Kidney (tissue), 14 donors: Measurements from ENCODE around the gene MIDN. TPM values are rescaled to one million over a fixed set of nuclear protein-coding genes. Genes with fewer than 3 reads are reported as not detected.

Experiments
- DNase-seq, 5 donors: peaks; one replicate each; pipeline ENCODE4 v3.0.0-alpha.2; 2013 to 2020
- FAIRE-seq: peaks from 2 replicates; lab custom pipeline; 2012; peaks lifted over from hg19 to GRCh38; lab: Jason Lieb, UNC
- H3K27ac ChIP-seq, 2 donors: one replicate each; pipeline ENCODE4 v1.7.0; 2013; ENCODE audit warnings: low read depth in 2 of 2, low read length in 2 of 2, inconsistent platforms in 1 of 2
- H3K27me3 ChIP-seq: one replicate; pipeline ENCODE4 v1.7.1; 2013; ENCODE audit warnings: low read length, inconsistent platforms; ENCODE audit not compliant: control insufficient read depth, insufficient read depth
- H3K36me3 ChIP-seq, 3 donors: one replicate each; pipeline versions ENCODE4 v1.7.0 to v1.7.1; 2013; ENCODE audit warnings: low read length in 3 of 3, control low read depth in 1 of 3, inconsistent platforms in 1 of 3; ENCODE audit not compliant: insufficient read depth in 3 of 3, control insufficient read depth in 2 of 3
- H3K4me1 ChIP-seq, 3 donors: one replicate each; pipeline versions ENCODE4 v1.7.0 to v1.7.1; 2013; ENCODE audit warnings: low read length in 3 of 3, inconsistent platforms in 1 of 3, low read depth in 1 of 3; ENCODE audit not compliant: control insufficient read depth in 2 of 3, insufficient read depth in 2 of 3
- H3K4me3 ChIP-seq, 3 donors: one replicate each; pipeline versions ENCODE4 v1.7.0 to v1.8.1; 2013; ENCODE audit warnings: low read length in 3 of 3, control low read depth in 1 of 3, inconsistent platforms in 1 of 3
- H3K9ac ChIP-seq, 3 donors: one replicate each; pipeline versions ENCODE4 v1.7.0 to v1.7.1; 2013; ENCODE audit warnings: low read length in 3 of 3, control low read depth in 1 of 3, inconsistent platforms in 1 of 3
- H3K9me3 ChIP-seq, 3 donors: one replicate each; pipeline versions ENCODE4 v1.7.0 to v1.7.1; 2013; ENCODE audit warnings: low read length in 3 of 3, control low read depth in 1 of 3, inconsistent platforms in 1 of 3; ENCODE audit not compliant: control insufficient read depth in 2 of 3, insufficient read depth in 1 of 3
- intact Hi-C: fragments of 100-400 bp; cut with DNase I; formaldehyde crosslinking; loops from one replicate; pipeline ENCODE4 v1.11.1; 2022
- polyA plus RNA-seq: library from polyadenylated mRNA; stranded (reverse); fragments of 350-450 nt; fragmentation: Illumina TruSeq; extraction: RNeasy Lipid Tissue Mini Kit (QIAGEN cat#74804); gene quantifications from one replicate; pipeline ENCODE4 v1.2.3, GENCODE V29; 2014; ENCODE audit warnings: low read depth, low replicate concordance; ENCODE audit not compliant: insufficient read depth
- total RNA-seq: library from RNA; stranded (reverse); fragmentation: NEBNext Ultra II Directional; extraction: Animal tissue kit (Norgen Biotek cat#: 25700); gene quantifications from one replicate; pipeline ENCODE4 v1.2.1, GENCODE V29; 2021
- TF ChIP-seq, protein P1 (sequence below): IDR thresholded peaks from 3 replicates; pipeline ENCODE4 v1.5.1; 2012; ENCODE audit warnings: mild to moderate bottlenecking, moderate library complexity, borderline replicate concordance; ENCODE audit not compliant: insufficient read depth; ENCODE audit errors: extremely low read depth
- donor health status: control.
- donor health status: control.
- donor health status: control.
- donor health status: control.
- donor health status: control.
- donor health status: DM: yes; HTN: yes; CAD: no.
- donor health status: Normal renal cell carcinoma (clear cell type).

The MIDN gene
- total and polyA plus RNA-seq, 2 donors from 2014 or later: 21.3 to 205 TPM

DNA sequence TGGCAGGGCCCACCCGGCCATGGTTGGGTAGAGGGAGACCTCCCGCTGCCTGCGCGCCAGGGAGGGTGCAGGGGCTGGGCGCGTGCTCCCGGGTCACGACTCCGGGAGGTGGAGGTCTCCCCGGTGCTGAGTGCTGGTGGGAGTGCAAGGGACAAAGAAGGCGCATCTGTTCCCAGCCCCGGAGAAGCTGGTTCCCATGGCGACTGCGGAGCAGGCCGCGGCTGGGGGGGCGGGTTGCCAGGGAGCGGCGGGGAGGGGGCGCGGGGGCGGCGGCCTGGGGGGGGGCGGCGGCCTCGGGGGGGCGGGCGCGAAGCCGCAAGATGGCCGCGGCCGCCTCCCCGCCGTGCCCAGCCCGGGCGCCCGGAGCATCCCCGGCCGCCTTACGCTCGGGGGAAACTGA, 11.8 kb upstream of the MIDN start:
- FAIRE-seq: no peak

DNA sequence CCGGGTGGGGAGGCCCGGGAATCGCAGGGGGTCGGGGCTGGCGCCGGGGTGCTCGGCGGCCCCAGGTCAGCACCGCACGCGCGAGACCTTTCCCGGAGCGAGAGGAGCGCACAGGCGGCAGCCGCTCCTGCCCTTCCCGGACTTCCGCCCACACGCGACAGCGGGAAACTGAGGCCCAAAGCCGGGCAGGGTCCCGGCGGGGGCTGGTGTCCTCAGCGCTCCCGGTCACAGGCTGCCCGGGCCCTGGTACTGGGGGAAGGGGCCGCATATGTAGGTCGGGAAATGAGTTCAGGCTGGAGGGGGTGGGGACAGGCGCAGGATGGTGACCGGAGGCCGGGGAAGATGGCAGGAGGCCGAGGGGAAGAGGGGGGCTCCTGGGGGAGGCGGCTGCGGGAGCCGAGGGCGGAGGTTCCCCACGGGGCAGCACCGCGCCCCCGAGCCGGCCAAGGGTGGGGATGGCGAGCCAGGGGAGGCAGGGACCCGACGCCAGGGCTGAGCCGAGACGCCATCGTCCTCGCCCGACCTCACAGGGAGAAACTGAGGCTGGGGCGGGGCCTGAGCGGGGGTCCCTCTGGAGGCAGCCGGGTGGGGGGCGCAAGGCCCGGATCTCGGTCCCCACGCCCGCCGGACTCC, 11.2 kb upstream of the MIDN start:
- Histone ChIP-seq H3K9me3 (no peaks in the 10 kb centered on the region), H3K27ac (no peak overlapping the region), H3K4me1 (peaks cover 0 to 20% (median 6%) of the 10 kb centered on the region in 3 donors), H3K4me3 (peak overlapping the region in 1 of 3 donors; percentile 43), H3K27me3 (no peaks in the 10 kb centered on the region), H3K9ac (peak overlapping the region in 1 of 3 donors; percentile 26), H3K36me3 (no peaks in the 10 kb centered on the region)
- intact Hi-C loops: no loop called here
- FAIRE-seq (no peak), DNase-seq (peak in 3 of 5 donors; percentile 63 to 87 (median 75))
- TF ChIP-seq, protein P1, sequence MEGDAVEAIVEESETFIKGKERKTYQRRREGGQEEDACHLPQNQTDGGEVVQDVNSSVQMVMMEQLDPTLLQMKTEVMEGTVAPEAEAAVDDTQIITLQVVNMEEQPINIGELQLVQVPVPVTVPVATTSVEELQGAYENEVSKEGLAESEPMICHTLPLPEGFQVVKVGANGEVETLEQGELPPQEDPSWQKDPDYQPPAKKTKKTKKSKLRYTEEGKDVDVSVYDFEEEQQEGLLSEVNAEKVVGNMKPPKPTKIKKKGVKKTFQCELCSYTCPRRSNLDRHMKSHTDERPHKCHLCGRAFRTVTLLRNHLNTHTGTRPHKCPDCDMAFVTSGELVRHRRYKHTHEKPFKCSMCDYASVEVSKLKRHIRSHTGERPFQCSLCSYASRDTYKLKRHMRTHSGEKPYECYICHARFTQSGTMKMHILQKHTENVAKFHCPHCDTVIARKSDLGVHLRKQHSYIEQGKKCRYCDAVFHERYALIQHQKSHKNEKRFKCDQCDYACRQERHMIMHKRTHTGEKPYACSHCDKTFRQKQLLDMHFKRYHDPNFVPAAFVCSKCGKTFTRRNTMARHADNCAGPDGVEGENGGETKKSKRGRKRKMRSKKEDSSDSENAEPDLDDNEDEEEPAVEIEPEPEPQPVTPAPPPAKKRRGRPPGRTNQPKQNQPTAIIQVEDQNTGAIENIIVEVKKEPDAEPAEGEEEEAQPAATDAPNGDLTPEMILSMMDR: no peak

More for the DNA sequence above, 11.8 kb upstream of the MIDN start:
- Histone ChIP-seq H3K4me3 (no peak overlapping the region), H3K9ac (no peak overlapping the region), H3K27ac (no peak overlapping the region), H3K4me1 (peaks cover 0 to 19% (median 6%) of the 10 kb centered on the region in 3 donors), H3K27me3 (no peaks in the 10 kb centered on the region), H3K9me3 (no peaks in the 10 kb centered on the region), H3K36me3 (no peaks in the 10 kb centered on the region)
- TF ChIP-seq, protein P1: no peak
- DNase-seq: peak in 2 of 5 donors; percentile 36 to 73
- intact Hi-C loops: no loop called here

DNA sequence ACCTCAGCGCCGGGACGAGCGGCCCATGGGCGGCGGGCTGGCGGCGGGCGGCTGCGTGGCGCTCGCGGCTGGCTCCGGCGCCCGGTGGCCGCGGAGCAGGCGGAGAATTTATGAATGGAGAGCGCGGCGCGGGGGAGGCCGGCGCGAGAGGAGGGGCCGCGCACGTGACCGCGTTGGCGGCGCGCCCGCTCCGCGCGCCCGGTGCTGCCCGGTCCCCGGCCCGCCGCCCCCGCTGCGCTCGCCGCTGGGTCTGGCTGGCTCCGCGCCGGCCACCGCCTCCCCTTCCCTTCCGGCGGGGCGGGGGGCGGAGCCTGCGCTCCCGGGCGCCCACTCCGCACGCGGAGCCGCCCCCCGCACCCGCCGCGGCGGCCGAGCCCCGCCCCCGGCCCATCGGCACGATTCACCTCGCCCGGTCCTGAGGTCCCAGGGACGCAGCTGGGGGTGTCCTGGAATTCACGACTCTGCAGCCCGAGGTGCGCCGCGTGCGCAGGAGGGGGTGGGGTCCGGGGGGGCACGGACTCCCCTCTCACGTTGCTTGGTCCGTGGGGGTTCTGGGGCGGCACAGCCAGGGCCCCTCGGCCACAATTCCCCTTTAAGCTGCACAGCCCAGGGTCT, 10.5 kb upstream of the MIDN start, which contains the start of gene CBARP:
Gene CBARP, minus strand, starts transcription at position 252 of the 615 bp plus-strand sequence. CDS start 1,905 bp downstream, outside the sequence.
- Histone ChIP-seq H3K9me3 (no peaks in the 10 kb centered on the region), H3K36me3 (no peaks in the 10 kb centered on the region), H3K4me3 (peak within 1 kb of the TSS in 1 of 3 donors; percentile 43), H3K27me3 (no peaks in the 10 kb centered on the region), H3K27ac (peak within 1 kb of the TSS; percentile 43 to 51), H3K4me1 (peaks cover 0 to 19% (median 6%) of the 10 kb centered on the region in 3 donors), H3K9ac (peak within 1 kb of the TSS in 1 of 3 donors; percentile 26)
- intact Hi-C loops: no loop called here
- no peak for FAIRE-seq
- DNase-seq: peak in 2 of 5 donors; percentile 77 to 85
- TF ChIP-seq, protein P1: no peak
